Ascending aorta (tissue), 2 donors: Measurements from ENCODE around the gene LILRB2. TPM values are rescaled to one million over a fixed set of nuclear protein-coding genes. Genes with fewer than 3 reads are reported as not detected.

Experiments used
- DNase-seq, 2 donors: peaks; one replicate each; pipeline ENCODE4 v3.0.0-alpha.2; 2019; ENCODE audit warnings: low spot score in 2 of 2
- H3K27ac ChIP-seq, 2 donors: fragments of 200-600 bp; sonication (generic); one replicate each; pipeline ENCODE4 v1.5.1; 2016 to 2017; ENCODE audit warnings: mild to moderate bottlenecking in 1 of 2
- H3K27me3 ChIP-seq: fragments of 200-600 bp; sonication (generic); one replicate; pipeline ENCODE4 v1.5.1; 2017
- H3K36me3 ChIP-seq, 2 donors: fragments of 200-600 bp; sonication (generic); one replicate each; pipeline ENCODE4 v1.5.1; 2016
- H3K4me1 ChIP-seq, 2 donors: fragments of 200-600 bp; sonication (generic); one replicate each; pipeline ENCODE4 v1.5.1; 2016 to 2017; ENCODE audit warnings: mild to moderate bottlenecking in 1 of 2
- H3K4me3 ChIP-seq, 2 donors: fragments of 200-600 bp; sonication (generic); one replicate each; pipeline ENCODE4 v1.5.1; 2016 to 2017; ENCODE audit warnings: mild to moderate bottlenecking in 1 of 2
- H3K9me3 ChIP-seq, 2 donors: fragments of 200-600 bp; sonication (generic); one replicate each; pipeline ENCODE4 v1.5.1; 2016
- CTCF ChIP-seq, 3 experiments: fragments of 200-600 bp in 2 of 3; fragments of 450-650 bp in 1 of 3; sonication (generic) in 2 of 3; IDR thresholded peaks; one replicate each; pipeline ENCODE4 v1.5.1; 2016 to 2019; ENCODE audit warnings: antibody characterized with exemption in 3 of 3, mild to moderate bottlenecking in 1 of 3, moderate library complexity in 1 of 3
- intact Hi-C: fragments of 100-400 bp; cut with DNase I; formaldehyde crosslinking; loops from one replicate; pipeline ENCODE4 v1.15.1; 2023
- total RNA-seq: library from RNA; depleted of rRNA; stranded (reverse); fragments of >200 nt; gene quantifications from one replicate; pipeline ENCODE4 v1.1.0, GENCODE V29; 2016

LILRB2 gene
- total RNA-seq, 1 donor from 2014 or later = 0.11 TPM

- DNase-seq = no peak
- Histone ChIP-seq H3K27me3 (no peaks in the 10 kb centered on the region), H3K36me3 (no peaks in the 10 kb centered on the region), H3K4me3 (no peak overlapping the region), H3K4me1 (no peaks in the 10 kb centered on the region), H3K9me3 (no peaks in the 10 kb centered on the region), H3K27ac (no peak overlapping the region)
- intact Hi-C loops = no loop called here
- TF ChIP-seq CTCF (IDR thresholded peaks at IDR 0.05) = no peak
These were observed 35.8 kb upstream of the LILRB2 start for GRCh38 chr19:54316746-54317107.

DNA sequence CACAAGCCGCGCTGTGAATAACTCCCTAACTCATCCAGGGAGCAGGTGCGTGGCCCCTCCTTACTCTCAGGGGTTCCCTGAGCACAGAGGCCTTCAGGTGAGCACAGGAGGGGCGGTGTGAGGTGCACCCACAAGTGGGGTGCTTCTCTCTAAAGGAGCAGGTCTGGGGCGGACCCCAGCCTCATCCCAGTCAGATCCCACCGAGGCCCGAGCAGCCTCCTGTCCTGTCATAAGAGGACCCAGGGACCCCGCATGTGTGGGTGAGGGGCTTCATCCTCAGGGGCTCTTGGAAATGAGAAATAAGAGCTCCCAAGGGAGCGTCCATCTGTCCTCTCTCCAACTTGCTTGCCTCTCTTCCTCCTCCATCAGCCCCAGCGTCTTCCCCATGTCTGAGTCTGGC lies 35.0 kb upstream of the LILRB2 start:
- intact Hi-C loops = no loop called here
- Histone ChIP-seq H3K4me3 (no peak overlapping the region), H3K9me3 (no peaks in the 10 kb centered on the region), H3K36me3 (no peaks in the 10 kb centered on the region), H3K27ac (no peak overlapping the region), H3K4me1 (no peaks in the 10 kb centered on the region), H3K27me3 (no peaks in the 10 kb centered on the region)
- no peak for DNase-seq
- TF ChIP-seq CTCF (IDR thresholded peaks at IDR 0.05) = no peak

- peak in 1 of 2 donors; percentile 27 for DNase-seq
- H3K27ac ChIP-seq = no peak within 1 kb of the TSS
- H3K4me1 ChIP-seq = no peaks in the 10 kb centered on the region
- H3K27me3 ChIP-seq = no peaks in the 10 kb centered on the region
- no peak for TF ChIP-seq CTCF (IDR thresholded peaks at IDR 0.05)
- intact Hi-C loops = no loop called here
- H3K4me3 ChIP-seq = no peak within 1 kb of the TSS
- no peaks in the 10 kb centered on the region for H3K36me3 ChIP-seq
- no peaks in the 10 kb centered on the region for H3K9me3 ChIP-seq
These were observed 31.8 kb upstream of the LILRB2 start, which contains the start of gene LILRA5 for GRCh38 chr19:54312436-54313377. Gene LILRA5, minus strand, starts transcription at chr19:54313166. Its CDS starts 147 bp downstream, at chr19:54313019.

- intact Hi-C loops = no loop called here
- Histone ChIP-seq H3K4me1 (no peaks in the 10 kb centered on the region), H3K4me3 (no peak overlapping the region), H3K9me3 (no peaks in the 10 kb centered on the region), H3K27me3 (no peaks in the 10 kb centered on the region), H3K27ac (no peak overlapping the region), H3K36me3 (no peaks in the 10 kb centered on the region)
- DNase-seq = no peak
- TF ChIP-seq CTCF (IDR thresholded peaks at IDR 0.05) = no peak
These were observed 31.1 kb upstream of the LILRB2 start for GRCh38 chr19:54312011-54312410.

- H3K27ac ChIP-seq = no peak overlapping the region
- H3K9me3 ChIP-seq = no peaks in the 10 kb centered on the region
- H3K4me3 ChIP-seq = no peak overlapping the region
- no peaks in the 10 kb centered on the region for H3K36me3 ChIP-seq
- intact Hi-C loops = no loop called here
- no peak for DNase-seq
- no peaks in the 10 kb centered on the region for H3K27me3 ChIP-seq
- TF ChIP-seq CTCF (IDR thresholded peaks at IDR 0.05) = no peak
- H3K4me1 ChIP-seq = no peaks in the 10 kb centered on the region
These were observed 30.6 kb upstream of the LILRB2 start for GRCh38 chr19:54311486-54311885.
